Epithelial cell of esophagus (primary cell): ENCODE measurements around the gene NTM.
A peak's percentile ranks its signal among the peaks of the same experiment; 100 is the strongest.

ENCODE experiments used
- DNase-seq: peaks from one replicate; pipeline ENCODE4 v3.0.0; 2010; ENCODE audit warnings: low read depth
- H3K4me3 ChIP-seq: 2 replicates; pipeline ENCODE4 v1.5.1; 2011; ENCODE audit warnings: mild to moderate bottlenecking, low read length, control low read depth
- TF ChIP-seq, protein P1 (sequence below): IDR thresholded peaks from 2 replicates; pipeline ENCODE4 v1.5.1; 2011; ENCODE audit warnings: low read depth, mild to moderate bottlenecking, low read length, control low read depth, inconsistent platforms; ENCODE audit not compliant: insufficient read depth; ENCODE audit errors: missing control alignments

The NTM gene

DNA sequence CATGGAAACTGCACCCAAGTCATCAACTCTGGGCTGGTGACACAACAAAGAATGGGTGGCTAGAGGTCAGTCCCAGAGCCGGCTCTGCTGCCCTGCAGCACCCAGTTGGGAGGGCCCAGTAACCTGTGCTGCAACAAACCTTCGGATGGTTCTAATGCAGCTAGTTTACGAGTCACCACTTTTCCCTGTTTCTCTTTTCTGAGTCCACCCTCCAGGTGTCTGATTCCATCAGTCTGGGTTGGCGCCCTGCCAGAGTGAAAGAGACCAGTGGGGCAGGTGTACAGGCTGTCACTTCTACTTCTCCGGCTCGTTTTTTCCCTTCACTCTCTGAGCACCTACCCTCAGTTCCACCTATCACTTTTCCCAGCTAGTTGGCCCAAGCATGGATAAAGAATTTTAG, 572.9 kb downstream of the NTM start:
- DNase-seq = peak; percentile 64
- TF ChIP-seq, protein P1, sequence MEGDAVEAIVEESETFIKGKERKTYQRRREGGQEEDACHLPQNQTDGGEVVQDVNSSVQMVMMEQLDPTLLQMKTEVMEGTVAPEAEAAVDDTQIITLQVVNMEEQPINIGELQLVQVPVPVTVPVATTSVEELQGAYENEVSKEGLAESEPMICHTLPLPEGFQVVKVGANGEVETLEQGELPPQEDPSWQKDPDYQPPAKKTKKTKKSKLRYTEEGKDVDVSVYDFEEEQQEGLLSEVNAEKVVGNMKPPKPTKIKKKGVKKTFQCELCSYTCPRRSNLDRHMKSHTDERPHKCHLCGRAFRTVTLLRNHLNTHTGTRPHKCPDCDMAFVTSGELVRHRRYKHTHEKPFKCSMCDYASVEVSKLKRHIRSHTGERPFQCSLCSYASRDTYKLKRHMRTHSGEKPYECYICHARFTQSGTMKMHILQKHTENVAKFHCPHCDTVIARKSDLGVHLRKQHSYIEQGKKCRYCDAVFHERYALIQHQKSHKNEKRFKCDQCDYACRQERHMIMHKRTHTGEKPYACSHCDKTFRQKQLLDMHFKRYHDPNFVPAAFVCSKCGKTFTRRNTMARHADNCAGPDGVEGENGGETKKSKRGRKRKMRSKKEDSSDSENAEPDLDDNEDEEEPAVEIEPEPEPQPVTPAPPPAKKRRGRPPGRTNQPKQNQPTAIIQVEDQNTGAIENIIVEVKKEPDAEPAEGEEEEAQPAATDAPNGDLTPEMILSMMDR = no peak
- no peak overlapping the region for H3K4me3 ChIP-seq

DNA sequence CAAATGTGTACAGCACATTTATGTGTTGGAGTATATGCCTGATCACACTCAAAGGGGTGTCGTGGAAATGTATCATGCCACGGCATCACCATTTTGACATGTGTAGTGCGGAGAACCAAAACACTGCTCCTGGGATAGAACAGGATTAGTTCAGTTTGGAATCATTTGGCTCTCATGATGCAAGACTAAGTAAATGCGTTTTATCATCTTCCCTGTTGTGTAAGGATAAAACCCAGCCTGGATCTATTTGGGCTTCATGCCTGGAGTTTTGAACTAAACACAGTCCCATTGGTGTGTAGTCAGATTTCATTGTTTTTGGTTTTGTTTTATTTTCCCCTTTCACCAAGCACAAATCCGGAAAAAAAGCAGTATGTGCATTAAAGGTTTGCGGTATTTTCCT, 574.3 kb downstream of the NTM start:
- no peak overlapping the region for H3K4me3 ChIP-seq
- TF ChIP-seq, protein P1 = no peak
- no peak for DNase-seq

DNA sequence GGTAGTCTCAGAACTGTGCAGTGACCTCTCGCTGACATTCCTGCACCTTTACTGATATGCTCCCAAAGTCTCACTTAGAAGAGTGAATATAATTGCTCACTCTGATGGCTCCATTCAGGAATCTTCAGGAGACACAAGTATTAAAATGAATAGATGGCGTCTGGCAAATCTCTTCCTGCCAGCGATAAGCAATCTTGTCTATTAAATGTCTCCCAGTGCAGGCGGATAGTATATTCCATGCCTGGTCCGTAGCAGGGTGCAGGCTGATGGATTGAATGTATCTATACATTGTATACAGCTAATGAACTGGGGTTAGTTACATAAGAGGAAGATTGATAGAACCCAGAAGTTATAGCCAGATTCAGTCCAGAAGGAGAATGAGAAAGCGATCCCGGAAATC, 575.3 kb downstream of the NTM start:
- DNase-seq = no peak
- H3K4me3 ChIP-seq = no peak overlapping the region
- TF ChIP-seq, protein P1 = no peak

DNA sequence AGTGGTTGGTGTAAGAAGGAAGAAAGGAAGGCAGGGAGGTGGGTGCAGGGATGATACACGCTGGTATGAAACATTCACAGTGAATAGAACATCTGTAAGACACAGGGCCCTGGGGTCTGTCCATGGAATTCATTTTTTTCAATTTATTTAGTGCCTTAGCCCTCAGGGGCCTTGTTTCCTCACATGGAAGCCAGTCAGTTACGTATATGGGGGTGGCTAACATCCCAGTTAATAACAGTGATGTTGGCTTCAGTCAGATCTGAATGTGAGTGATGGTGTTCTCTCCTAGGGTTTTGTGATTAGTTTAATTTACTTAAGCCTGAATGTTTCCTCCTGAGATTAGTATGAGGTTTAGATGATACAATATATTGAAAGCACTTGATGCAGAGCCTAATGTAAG, 577.1 kb downstream of the NTM start:
- H3K4me3 ChIP-seq = no peak overlapping the region
- DNase-seq = no peak
- TF ChIP-seq, protein P1 = no peak

DNA sequence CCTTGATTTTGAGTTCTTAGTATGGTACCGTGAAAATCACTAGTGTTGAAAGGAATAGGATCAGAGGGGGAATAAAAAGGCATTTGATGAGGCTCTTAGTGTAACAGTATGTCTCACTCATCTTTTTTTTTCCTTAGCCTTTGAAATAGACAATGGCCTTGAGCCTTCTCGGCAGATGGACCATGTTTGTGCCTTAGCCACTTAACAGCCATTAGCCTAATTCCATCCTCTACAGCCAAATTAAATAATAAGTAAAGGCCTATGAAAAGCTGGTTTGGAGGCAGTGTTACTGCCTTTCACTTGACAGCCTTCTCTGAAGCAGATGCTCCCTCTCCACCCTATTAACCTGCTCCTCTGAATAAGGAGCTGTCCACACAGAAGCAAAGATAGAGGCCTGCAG, 580.7 kb downstream of the NTM start:
- no peak overlapping the region for H3K4me3 ChIP-seq
- TF ChIP-seq, protein P1 = no peak

DNA sequence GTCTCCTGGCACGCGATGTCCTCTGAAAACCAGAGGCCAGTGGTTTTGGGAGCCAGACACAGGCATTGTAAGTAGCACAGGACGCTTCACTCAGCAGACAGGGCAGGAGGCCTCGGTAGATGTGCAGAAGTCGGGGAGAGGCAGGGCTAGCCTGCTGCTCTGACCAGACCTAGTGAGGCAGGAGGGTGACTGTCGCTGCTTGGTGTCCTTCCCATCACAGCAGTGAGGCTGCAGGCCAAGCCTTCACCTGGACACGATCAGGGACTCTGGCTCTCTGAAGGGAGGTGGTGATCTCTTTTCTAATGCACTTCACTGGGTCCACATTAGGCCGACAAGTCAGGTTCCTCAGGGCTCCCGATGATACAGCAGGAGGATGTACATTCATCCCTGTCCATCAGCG, 583.7 kb downstream of the NTM start:
- DNase-seq = no peak
- TF ChIP-seq, protein P1 = no peak
- H3K4me3 ChIP-seq = no peak overlapping the region

More for the DNA sequence above, 580.7 kb downstream of the NTM start:
- no peak for DNase-seq

DNA sequence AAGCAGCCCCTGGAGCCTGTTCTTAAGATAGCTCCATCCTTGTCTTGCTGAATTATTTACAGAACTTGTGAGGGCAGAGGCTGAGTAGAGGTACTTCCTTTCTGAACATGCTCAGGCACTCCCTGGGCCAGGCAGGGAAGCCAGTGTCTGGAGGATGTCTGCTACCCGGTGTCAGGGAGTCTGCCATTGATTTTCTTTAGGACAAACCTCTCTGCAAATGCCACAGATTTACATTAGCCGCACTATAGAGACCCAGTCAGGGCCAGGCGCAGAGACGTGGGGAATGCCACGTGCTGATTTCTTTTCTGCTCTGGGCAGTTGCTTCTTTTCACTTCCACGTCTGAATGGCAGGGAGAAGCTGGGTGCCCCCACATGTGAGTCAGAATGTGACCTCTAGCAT, 585.5 kb downstream of the NTM start:
- TF ChIP-seq, protein P1 = no peak
- peak; percentile 32 for DNase-seq
- H3K4me3 ChIP-seq = no peak overlapping the region
